Adrenal gland (tissue), 12 donors: Measurements from ENCODE around the gene STAT1. TPM values are rescaled to one million over a fixed set of nuclear protein-coding genes. Genes with fewer than 3 reads are reported as not detected.

Experiments used
- DNase-seq, 7 donors: peaks; one replicate each; pipeline ENCODE4 v3.0.0-alpha.2; 2019 to 2020
- H3K27ac ChIP-seq, 5 donors: fragments of 200-600 bp; sonication (generic) in 4 of 5; 1 replicate in 3 of 5; 2 replicates in 2 of 5; pipeline versions ENCODE4 v1.5.1 to v1.8.0; 2016 to 2020; ENCODE audit warnings: mild to moderate bottlenecking in 1 of 5
- H3K27me3 ChIP-seq: fragments of 200-600 bp; 2 replicates; pipeline ENCODE4 v1.8.0; 2021
- H3K36me3 ChIP-seq, 2 donors: fragments of 200-600 bp; replicated peaks in 1 of 2; 1 replicate in 1 of 2; 2 replicates in 1 of 2; pipeline versions ENCODE4 v1.5.1 to v1.8.0; 2018 to 2022
- H3K4me1 ChIP-seq, 2 donors: fragments of 200-600 bp; replicated peaks in 1 of 2; 1 replicate in 1 of 2; 2 replicates in 1 of 2; pipeline versions ENCODE4 v1.5.1 to v1.8.0; 2018 to 2021
- H3K4me3 ChIP-seq, 4 donors: fragments of 200-600 bp; sonication (generic) in 3 of 4; one replicate each; pipeline ENCODE4 v1.5.1; 2016 to 2018
- H3K9me3 ChIP-seq, 3 donors: fragments of 200-600 bp; sonication (generic) in 1 of 3; replicated peaks in 1 of 3; 1 replicate in 2 of 3; 2 replicates in 1 of 3; pipeline versions ENCODE4 v1.5.1 to v1.8.0; 2016 to 2021
- CTCF ChIP-seq, 6 experiments: fragments of 450-650 bp in 4 of 6; fragments of 200-600 bp in 2 of 6; sonication (generic) in 1 of 6; IDR thresholded peaks; 1 replicate in 5 of 6; 2 replicates in 1 of 6; pipeline versions ENCODE4 v1.5.1 to v1.8.0; 2016 to 2021; ENCODE audit warnings: antibody characterized with exemption in 6 of 6, mild to moderate bottlenecking in 2 of 6, moderate library complexity in 1 of 6
- POLR2A ChIP-seq, 2 donors: fragments of 450-650 bp; IDR thresholded peaks; one replicate each; pipeline ENCODE4 v1.6.1; 2017; ENCODE audit warnings: antibody characterized with exemption in 2 of 2, mild to moderate bottlenecking in 2 of 2, moderate library complexity in 1 of 2
- WGBS, 4 donors: extraction: QIAGEN DNeasy Blood & Tissue Kit in 2 of 4; methylation state at CpG; one replicate each; pipeline versions ENCODE4 v1.1.5 to v1.1.7; 2013 to 2017; 5-methylcytosine and 5-hydroxymethylcytosine counted together
- intact Hi-C, 2 donors: fragments of 100-400 bp; cut with DNase I; formaldehyde crosslinking; loops; one replicate each; pipeline versions ENCODE4 v1.14.1 to v1.15.0; 2022 to 2023
- polyA plus RNA-seq, 3 donors: library from polyadenylated mRNA; stranded (reverse); fragments of 200-250 nt in 2 of 3; fragments of 350-450 nt in 1 of 3; fragmentation: Illumina TruSeq in 1 of 3; extraction: RNeasy Lipid Tissue Mini Kit (QIAGEN cat#74804) in 1 of 3; gene quantifications; one replicate each; pipeline ENCODE4 v1.2.3, GENCODE V29; 2013 to 2014
- total RNA-seq, 9 donors: library from RNA; depleted of rRNA in 4 of 9; stranded (reverse); fragments of >200 nt in 4 of 9; fragments of 120-200 nt in 1 of 9; fragmentation: NEBNext Ultra II Directional in 1 of 9; extraction: Animal tissue kit (Norgen Biotek cat#: 25700) in 1 of 9; gene quantifications; one replicate each; pipeline versions ENCODE4 v1.1.0 to v1.2.4, GENCODE V29; 2013 to 2023
- donor health status: healthy with polysubstance abuse.
- donor health status: Bipolar disorder and iron deficiency.
- donor health status: DM: yes; HTN: yes; CAD: no.
- donor health status: DM: no; HTN: no; CAD: no.
- donor health status: DM: no; HTN: no; CAD: no.
- donor health status: DM: yes; HTN: yes; CAD: no.

The STAT1 gene
- total and polyA plus RNA-seq, 12 donors: 11.9 to 165 (median 75.6) TPM

DNA sequence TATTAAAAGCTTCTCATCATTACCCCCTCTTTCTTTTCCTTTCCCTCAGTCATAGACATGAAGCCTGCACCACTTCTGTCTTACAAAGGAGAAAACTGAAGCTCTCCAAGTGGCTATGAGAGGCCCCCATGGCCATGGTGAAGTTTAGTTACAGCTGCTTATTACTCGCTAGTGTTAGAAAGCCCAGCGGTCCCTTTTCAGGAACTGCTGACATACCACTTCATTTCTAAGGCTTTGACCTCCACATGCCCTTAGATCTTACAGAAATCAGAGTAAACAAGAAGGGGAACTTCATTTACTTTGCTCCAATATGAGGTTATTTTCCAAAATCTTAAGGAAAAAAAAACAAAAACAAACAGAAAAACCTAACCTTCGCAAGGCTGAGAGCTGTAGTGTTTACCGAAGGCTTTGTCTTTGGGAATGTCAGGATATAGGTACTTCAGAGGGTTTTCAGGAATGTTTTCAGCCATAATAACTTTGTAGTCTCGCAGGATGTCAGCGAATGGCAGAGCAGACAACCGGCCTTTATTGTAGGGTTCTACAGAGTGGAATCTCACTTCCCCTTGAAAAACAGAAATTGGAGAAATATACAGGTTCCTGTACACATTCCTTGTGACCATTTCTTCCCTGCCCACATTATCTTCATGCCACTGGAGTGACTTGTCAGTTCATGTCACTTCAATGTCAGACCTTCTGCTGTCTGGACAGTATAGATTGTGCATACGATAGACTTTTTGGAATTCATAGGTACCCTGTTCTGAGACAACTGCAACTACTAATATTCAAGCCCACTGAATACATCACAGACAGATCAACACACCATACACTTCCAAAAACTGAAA, 18.8 kb upstream of the STAT1 start:
- Histone ChIP-seq H3K27ac (peak overlapping the region in 1 of 5 donors; percentile 40), H3K36me3 (no peaks in the 10 kb centered on the region), H3K4me1 (peaks cover 0 to 5% of the 10 kb centered on the region in 2 donors), H3K9me3 (no peaks in the 10 kb centered on the region), H3K27me3 (no peaks in the 10 kb centered on the region), H3K4me3 (no peak overlapping the region)
- WGBS, 4 donors: 71 to 76% (median 75%) methylated on average over 8 of the region's 8 CpGs
- no peak for TF ChIP-seq POLR2A (IDR thresholded peaks at IDR 0.05)
- intact Hi-C loops: loop anchor here in 1 of 2 donors (10.0 kb wide), 1 partner anchor 248 kb away; no protein-coding TSS in a partner anchor
- DNase-seq: no peak

DNA sequence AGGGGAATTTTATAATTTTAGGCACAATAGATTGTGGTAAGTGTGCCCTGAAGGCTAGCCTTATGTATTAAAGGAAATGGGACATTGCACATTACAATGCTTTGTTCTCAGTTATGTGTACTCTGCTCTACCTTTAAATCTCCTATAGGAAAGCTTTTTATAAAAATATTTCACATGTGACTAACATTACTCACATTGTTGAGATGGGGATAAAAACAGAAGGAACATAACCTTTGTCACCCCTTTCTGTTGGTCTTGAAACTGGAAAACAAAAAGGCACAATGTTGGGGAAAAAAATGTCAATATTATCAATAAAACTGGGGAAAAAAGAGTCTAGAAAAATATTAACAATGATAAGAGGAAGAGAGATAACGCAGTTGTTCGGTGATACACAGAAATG, 17.3 kb upstream of the STAT1 start:
- TF ChIP-seq CTCF (IDR thresholded peaks at IDR 0.05) (no peak), POLR2A (IDR thresholded peaks at IDR 0.05) (no peak)
- no peak for DNase-seq
- WGBS, 4 donors: 57 to 78% (median 68%) methylated on average over 2 of the region's 2 CpGs
- no peaks in the 10 kb centered on the region for H3K36me3 ChIP-seq
- H3K4me1 ChIP-seq: peaks cover 0 to 5% of the 10 kb centered on the region in 2 donors
- intact Hi-C loops: loop anchor here in 1 of 2 donors (10.0 kb wide), 1 partner anchor 246 kb away; no protein-coding TSS in a partner anchor
- no peaks in the 10 kb centered on the region for H3K27me3 ChIP-seq
- no peak overlapping the region for H3K27ac ChIP-seq
- H3K9me3 ChIP-seq: no peaks in the 10 kb centered on the region
- H3K4me3 ChIP-seq: no peak overlapping the region

DNA sequence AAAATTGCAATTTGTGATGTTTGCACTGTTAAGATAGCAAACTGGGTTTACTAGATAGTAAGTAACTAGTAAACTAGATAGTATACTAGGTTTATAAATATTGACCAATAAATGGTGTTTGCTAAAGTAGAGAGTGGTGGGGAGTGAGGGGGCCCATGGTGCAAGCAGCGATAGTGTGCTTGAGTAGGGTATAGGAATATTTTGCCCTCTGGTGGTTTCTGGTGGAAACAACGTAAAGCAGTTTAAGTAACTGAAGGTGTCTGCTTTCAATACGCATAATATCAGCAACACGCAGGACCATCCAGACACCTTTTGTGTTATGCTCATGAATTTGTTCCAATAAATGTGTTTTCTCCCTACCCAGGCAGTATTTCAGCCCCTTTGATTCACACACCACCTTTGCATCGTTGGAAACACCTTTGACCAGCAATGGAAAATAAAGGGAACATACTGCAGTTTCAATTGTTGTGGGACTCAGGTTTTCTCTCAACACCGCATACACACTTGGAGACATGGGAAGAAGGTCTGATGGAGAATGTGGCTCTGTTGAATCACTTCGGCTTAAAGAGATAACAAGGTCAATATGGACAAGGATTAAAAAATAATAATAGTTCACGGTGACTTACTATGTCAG, 16.7 kb upstream of the STAT1 start:
- H3K9me3 ChIP-seq: no peaks in the 10 kb centered on the region
- no peaks in the 10 kb centered on the region for H3K36me3 ChIP-seq
- intact Hi-C loops: loop anchor here in 1 of 2 donors (10.0 kb wide), 1 partner anchor 246 kb away; no protein-coding TSS in a partner anchor
- H3K4me3 ChIP-seq: peak overlapping the region in 1 of 4 donors; percentile 29
- WGBS, 4 donors: 21 to 31% (median 25%) methylated on average over 8 of the region's 8 CpGs
- no peaks in the 10 kb centered on the region for H3K27me3 ChIP-seq
- TF ChIP-seq CTCF (IDR thresholded peaks at IDR 0.05): peak; percentile 34 to 67 (median 62)
- TF ChIP-seq POLR2A (IDR thresholded peaks at IDR 0.05): no peak
- H3K4me1 ChIP-seq: peaks cover 0 to 5% of the 10 kb centered on the region in 2 donors
- no peak overlapping the region for H3K27ac ChIP-seq
- peak in 3 of 7 donors; percentile 28 to 41 (median 32) for DNase-seq

- Histone ChIP-seq H3K9me3 (no peaks in the 10 kb centered on the region), H3K4me3 (no peak overlapping the region), H3K27ac (no peak overlapping the region), H3K27me3 (no peaks in the 10 kb centered on the region), H3K4me1 (peaks cover 0 to 5% of the 10 kb centered on the region in 2 donors), H3K36me3 (no peaks in the 10 kb centered on the region)
- DNase-seq: no peak
- intact Hi-C loops: loop anchor here in 1 of 2 donors (10.0 kb wide), 1 partner anchor 245 kb away; no protein-coding TSS in a partner anchor
- WGBS, 4 donors: 71 to 77% (median 72%) methylated on average over 10 of the region's 10 CpGs
- TF ChIP-seq POLR2A (IDR thresholded peaks at IDR 0.05) (no peak), CTCF (IDR thresholded peaks at IDR 0.05) (no peak)
These were observed 15.4 kb upstream of the STAT1 start for GRCh38 chr2:191029280-191029950.
